ENCODE data around the gene ESR1.
"Not testable (repeated sequence)": the region's sequence is repeated elsewhere in the genome, so short reads cannot be mapped to it uniquely, and the experiment has no call there.

- TF ChIP-seq POLR2A, CTCF, EP300 (IDR thresholded peaks at IDR 0.05): not testable (repeated sequence)
These were observed 86.9 kb downstream of the ESR1 start for GRCh38 chr6:151894426-151894825.

Measured in suprapubic skin (tissue), 3 donors.